Measurements from ENCODE around the gene PLEKHN1.

The PLEKHN1 gene

DNA sequence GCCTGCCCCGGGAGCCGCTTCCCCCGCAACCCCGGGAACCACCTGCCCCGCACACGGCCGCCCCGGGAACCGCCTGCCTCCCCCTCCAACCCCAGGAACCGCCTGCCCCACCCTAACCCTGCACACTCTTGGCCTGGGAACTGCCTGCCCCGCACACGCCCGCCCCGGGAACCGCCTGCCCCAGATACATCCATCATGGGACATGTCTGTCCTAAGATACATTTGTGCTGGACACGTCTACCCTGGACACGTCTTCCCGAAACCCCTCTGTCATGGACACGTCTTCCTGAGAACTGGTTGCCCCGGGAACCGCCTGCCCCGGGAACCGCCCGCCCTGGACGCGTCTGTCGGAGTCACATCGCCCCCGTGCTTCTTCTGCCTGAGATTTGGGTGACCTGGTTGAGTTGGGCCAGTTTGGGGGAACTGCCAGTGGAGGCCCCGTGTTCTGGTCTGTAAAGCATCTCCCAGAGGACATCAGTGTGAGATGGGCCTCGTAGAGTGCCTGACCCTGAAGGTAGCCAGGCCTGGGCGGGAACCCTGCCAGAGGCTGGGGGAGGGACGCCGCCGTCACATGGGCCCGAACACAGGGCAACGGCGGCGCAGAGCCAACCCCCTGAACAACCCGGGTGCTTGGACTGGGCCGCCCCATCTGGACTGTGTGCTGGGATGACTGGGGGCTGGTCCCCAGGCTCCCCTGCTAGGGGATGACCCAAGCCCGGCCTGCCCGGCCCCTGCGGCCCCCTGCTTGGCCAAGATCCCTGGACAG is 12.0 kb downstream of the PLEKHN1 start:
- TF ChIP-seq, protein P1, sequence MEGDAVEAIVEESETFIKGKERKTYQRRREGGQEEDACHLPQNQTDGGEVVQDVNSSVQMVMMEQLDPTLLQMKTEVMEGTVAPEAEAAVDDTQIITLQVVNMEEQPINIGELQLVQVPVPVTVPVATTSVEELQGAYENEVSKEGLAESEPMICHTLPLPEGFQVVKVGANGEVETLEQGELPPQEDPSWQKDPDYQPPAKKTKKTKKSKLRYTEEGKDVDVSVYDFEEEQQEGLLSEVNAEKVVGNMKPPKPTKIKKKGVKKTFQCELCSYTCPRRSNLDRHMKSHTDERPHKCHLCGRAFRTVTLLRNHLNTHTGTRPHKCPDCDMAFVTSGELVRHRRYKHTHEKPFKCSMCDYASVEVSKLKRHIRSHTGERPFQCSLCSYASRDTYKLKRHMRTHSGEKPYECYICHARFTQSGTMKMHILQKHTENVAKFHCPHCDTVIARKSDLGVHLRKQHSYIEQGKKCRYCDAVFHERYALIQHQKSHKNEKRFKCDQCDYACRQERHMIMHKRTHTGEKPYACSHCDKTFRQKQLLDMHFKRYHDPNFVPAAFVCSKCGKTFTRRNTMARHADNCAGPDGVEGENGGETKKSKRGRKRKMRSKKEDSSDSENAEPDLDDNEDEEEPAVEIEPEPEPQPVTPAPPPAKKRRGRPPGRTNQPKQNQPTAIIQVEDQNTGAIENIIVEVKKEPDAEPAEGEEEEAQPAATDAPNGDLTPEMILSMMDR (IDR thresholded peaks at IDR 0.05; ENCODE audit: low read length, missing control alignments) = no peak
- no peak overlapping the region for H3K4me3 ChIP-seq (replicated peaks; ENCODE audit: low read depth, low read length)
- no peak for DNase-seq (ENCODE audit: low read depth)

DNA sequence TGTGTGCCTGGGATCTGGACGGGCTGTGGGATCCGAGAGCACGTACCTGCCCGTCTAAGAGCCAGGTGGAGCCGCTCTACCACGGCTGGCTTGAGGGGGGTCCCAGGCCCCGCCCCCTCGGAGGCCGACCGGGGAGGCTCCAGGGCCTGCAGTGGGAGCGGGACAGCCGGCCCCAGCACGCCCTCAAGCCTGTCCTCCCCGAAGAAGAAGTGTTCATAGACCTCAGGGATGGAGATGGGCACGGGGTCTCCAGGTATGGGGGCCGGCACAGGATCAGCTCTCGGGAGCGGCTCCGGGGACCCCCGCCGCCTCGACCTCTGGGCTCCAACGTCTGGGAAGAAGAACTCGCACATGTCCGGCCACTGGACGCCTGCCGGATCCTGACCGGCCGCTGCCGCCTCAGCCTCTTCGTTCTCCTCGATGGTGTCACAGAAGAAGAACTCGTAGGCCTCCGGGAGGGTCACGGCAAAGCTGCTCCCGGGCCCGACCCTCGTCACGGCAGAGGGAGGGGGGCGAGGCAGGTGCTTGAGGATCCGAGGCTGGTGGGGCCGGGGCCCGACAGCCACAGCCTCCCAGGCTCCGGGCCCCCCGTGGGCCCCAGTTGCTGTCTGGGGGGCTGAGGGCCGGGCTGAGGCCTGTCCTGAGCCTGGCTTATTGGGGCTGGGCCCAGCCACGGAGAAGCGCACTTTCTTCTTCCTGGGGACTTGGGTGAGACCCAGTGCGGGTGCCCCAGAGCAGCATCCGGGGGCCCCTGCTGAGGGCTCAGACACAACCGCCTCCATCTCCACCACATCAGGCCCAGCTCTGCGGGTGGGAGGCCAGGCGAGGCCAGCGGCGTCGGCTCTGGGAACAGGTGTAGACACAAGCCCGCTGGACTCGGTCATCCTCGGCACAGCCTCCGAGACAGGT is 12.8 kb downstream of the PLEKHN1 start:
- TF ChIP-seq, protein P1 (IDR thresholded peaks at IDR 0.05; ENCODE audit: low read length, missing control alignments) = no peak
- no peak overlapping the region for H3K4me3 ChIP-seq (replicated peaks; ENCODE audit: low read depth, low read length)
- no peak for DNase-seq (ENCODE audit: low read depth)

DNA sequence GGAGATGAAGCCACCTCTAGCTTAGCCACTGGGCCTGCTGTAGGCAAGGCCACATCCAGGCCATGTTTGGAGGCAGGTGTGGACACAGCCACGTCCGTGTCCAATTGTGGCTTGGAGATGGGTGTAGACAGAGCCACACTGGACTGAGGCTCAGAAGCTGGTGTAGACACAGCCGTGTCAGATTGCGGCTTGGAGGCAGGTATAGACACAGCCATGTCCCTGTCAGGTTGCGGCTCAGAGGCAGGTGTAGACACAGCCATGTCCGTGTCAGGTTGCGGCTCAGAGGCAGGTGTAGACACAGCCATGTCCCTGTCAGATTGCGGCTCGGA is 13.4 kb downstream of the PLEKHN1 start:
- TF ChIP-seq, protein P1 (IDR thresholded peaks at IDR 0.05; ENCODE audit: low read length, missing control alignments) = no peak
- DNase-seq (ENCODE audit: low read depth) = no peak
- H3K4me3 ChIP-seq (replicated peaks; ENCODE audit: low read depth, low read length) = no peak overlapping the region

GRCh38 chr1:980137-980571 is 13.9 kb downstream of the PLEKHN1 start:
- TF ChIP-seq, protein P1 (IDR thresholded peaks at IDR 0.05; ENCODE audit: low read length, missing control alignments) = no peak
- no peak for DNase-seq (ENCODE audit: low read depth)
- H3K4me3 ChIP-seq (replicated peaks; ENCODE audit: low read depth, low read length) = no peak overlapping the region

GRCh38 chr1:980602-981395 is 14.5 kb downstream of the PLEKHN1 start:
- no peak overlapping the region for H3K4me3 ChIP-seq (replicated peaks; ENCODE audit: low read depth, low read length)
- DNase-seq (ENCODE audit: low read depth) = no peak
- TF ChIP-seq, protein P1 (IDR thresholded peaks at IDR 0.05; ENCODE audit: low read length, missing control alignments) = no peak

DNA sequence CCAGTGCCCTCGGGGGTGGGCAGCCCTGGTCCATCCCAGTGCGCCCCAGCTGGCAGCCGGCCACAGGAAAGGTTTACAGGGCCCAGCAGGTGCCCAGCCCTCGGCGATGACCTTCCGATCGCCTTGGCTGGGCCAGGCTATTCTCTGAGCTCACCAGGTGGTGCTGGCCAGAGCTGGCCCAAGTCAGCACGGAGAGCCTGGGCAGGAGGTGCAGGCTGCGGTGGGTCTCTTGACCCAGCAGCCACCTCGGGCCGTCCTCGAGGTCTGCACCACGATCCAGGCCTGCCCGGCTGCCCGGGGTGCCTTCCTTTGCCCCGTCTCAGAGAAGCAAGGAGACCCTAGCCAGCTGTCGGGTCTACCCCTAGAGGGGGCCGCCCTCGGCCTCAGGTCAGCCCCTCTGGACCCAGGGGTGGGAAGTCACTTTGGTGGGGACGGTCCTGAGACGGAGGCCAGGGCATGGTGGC is 15.2 kb downstream of the PLEKHN1 start:
- no peak for DNase-seq (ENCODE audit: low read depth)
- H3K4me3 ChIP-seq (replicated peaks; ENCODE audit: low read depth, low read length) = no peak overlapping the region
- TF ChIP-seq, protein P1 (IDR thresholded peaks at IDR 0.05; ENCODE audit: low read length, missing control alignments) = no peak
